Measurements from ENCODE around the gene MAPRE3. TPM values are rescaled to one million over a fixed set of nuclear protein-coding genes. Genes with fewer than 3 reads are reported as not detected.
A peak's percentile ranks its signal among the peaks of the same experiment; 100 is the strongest.

Gene MAPRE3
- total RNA-seq, 1 donor from 2014 or later: 14.4 TPM

- Mint-ChIP-seq H3K36me3 (peaks cover 7% of the 10 kb centered on the region), H3K27ac (no peak overlapping the region), H3K4me1 (ENCODE audit: unreplicated experiment) (peaks cover 30% of the 10 kb centered on the region), H3K9me3 (no peaks in the 10 kb centered on the region), H3K27me3 (no peaks in the 10 kb centered on the region), H3K4me3 (no peak overlapping the region)
- DNase-seq (ENCODE audit: extremely low spot score, unreplicated experiment): no peak
- TF ChIP-seq CTCF (conservative IDR thresholded peaks at IDR 0.05): no peak
Measured at GRCh38 chr2:27018142-27018541, 47.7 kb downstream of the MAPRE3 start.

- H3K36me3 Mint-ChIP-seq: peaks cover 7% of the 10 kb centered on the region
- H3K4me1 Mint-ChIP-seq (ENCODE audit: unreplicated experiment): peaks cover 30% of the 10 kb centered on the region
- no peak for TF ChIP-seq CTCF (conservative IDR thresholded peaks at IDR 0.05)
- no peaks in the 10 kb centered on the region for H3K27me3 Mint-ChIP-seq
- no peaks in the 10 kb centered on the region for H3K9me3 Mint-ChIP-seq
- DNase-seq (ENCODE audit: extremely low spot score, unreplicated experiment): no peak
- H3K4me3 Mint-ChIP-seq: no peak overlapping the region
- H3K27ac Mint-ChIP-seq: no peak overlapping the region
Measured at GRCh38 chr2:27019459-27019858, 49.0 kb downstream of the MAPRE3 start.

GRCh38 chr2:27019931-27020855, 49.8 kb downstream of the MAPRE3 start:
- Mint-ChIP-seq H3K27ac (peak overlapping the region; percentile 13), H3K9me3 (no peaks in the 10 kb centered on the region), H3K4me3 (no peak overlapping the region), H3K36me3 (peaks cover 7% of the 10 kb centered on the region), H3K27me3 (no peaks in the 10 kb centered on the region), H3K4me1 (ENCODE audit: unreplicated experiment) (peaks cover 30% of the 10 kb centered on the region)
- TF ChIP-seq CTCF (conservative IDR thresholded peaks at IDR 0.05): no peak
- DNase-seq (ENCODE audit: extremely low spot score, unreplicated experiment): no peak

GRCh38 chr2:27021253-27022049, 51.0 kb downstream of the MAPRE3 start:
- no peak overlapping the region for H3K4me3 Mint-ChIP-seq
- no peak for TF ChIP-seq CTCF (conservative IDR thresholded peaks at IDR 0.05)
- no peak for DNase-seq (ENCODE audit: extremely low spot score, unreplicated experiment)
- peak overlapping the region; percentile 79 for H3K27ac Mint-ChIP-seq
- H3K4me1 Mint-ChIP-seq (ENCODE audit: unreplicated experiment): peaks cover 24% of the 10 kb centered on the region
- H3K27me3 Mint-ChIP-seq: no peaks in the 10 kb centered on the region
- no peaks in the 10 kb centered on the region for H3K9me3 Mint-ChIP-seq
- H3K36me3 Mint-ChIP-seq: peaks cover 7% of the 10 kb centered on the region

- Mint-ChIP-seq H3K4me3 (no peak overlapping the region), H3K27me3 (no peaks in the 10 kb centered on the region), H3K36me3 (peaks cover 7% of the 10 kb centered on the region), H3K27ac (no peak overlapping the region), H3K4me1 (ENCODE audit: unreplicated experiment) (peaks cover 24% of the 10 kb centered on the region), H3K9me3 (no peaks in the 10 kb centered on the region)
- TF ChIP-seq CTCF (conservative IDR thresholded peaks at IDR 0.05): no peak
- DNase-seq (ENCODE audit: extremely low spot score, unreplicated experiment): no peak
Measured at GRCh38 chr2:27023740-27024139, 53.3 kb downstream of the MAPRE3 start.

Data from type B pancreatic cell (in vitro differentiated cells).